ENCODE data around the gene TTYH2. TPM values are rescaled to one million over a fixed set of nuclear protein-coding genes. Genes with fewer than 3 reads are reported as not detected.

TTYH2 gene
- total RNA-seq, 1 experiment from 2014 or later = 1.5 TPM

DNA sequence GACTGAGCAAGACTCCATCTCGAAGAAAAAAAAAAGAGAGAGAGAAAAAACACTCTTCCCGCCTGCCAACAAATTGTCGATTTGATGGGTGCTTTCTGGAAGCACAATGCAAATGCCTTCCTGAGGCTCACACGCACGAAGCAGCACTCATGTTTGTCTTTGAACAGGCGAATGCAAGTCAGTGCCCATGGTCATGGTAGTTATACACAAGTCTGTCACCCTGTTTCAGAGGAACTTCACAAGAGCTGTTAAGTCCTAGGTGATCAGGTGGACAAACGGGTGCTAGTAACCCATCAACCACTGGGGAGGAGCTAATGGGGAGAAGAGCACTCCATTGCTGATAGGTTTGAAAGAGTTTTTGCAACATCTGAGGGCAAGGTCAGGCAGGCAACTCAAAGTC is 54.2 kb downstream of the TTYH2 start:
- POLR2A ChIA-PET (ENCODE audit: unreplicated experiment) = no interaction called here
- BruUV-seq (replicated peaks) = no TSS peak

DNA sequence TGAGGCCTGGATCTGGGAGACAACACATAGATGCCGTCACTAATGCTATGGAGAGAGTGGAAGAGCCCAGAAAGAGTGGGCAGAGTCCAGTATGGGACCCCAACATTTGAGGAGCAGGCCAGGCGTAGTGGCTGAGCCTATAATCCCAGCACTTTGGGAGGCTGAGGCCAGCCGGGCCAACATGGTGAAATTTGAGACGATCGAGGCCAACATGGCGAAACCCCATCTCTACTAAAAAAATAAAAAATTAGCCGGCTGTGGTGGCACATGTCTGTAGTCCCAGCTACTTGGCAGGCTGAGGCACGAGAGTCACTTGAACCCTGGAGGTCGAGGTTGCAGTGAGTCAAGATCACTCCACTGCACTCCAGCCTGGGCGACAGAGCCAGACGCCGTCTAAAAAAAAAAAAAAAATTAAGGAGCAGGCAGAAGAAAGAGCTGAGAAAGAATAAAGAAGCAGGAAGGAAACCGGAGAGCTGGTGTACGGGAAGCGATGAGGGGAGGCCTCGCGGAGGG is 54.7 kb downstream of the TTYH2 start:
- ChIA-PET CTCF (interaction anchor here (0.6 kb wide), 1 partner anchor 855 kb away, joined by 3 read pairs; no protein-coding TSS in a partner anchor), POLR2A (ENCODE audit: unreplicated experiment) (interaction anchor here (0.7 kb wide), 1 partner anchor 59 kb away, joined by 3 read pairs; no protein-coding TSS in a partner anchor)
- intact Hi-C loops (cut with micrococcal nuclease; ENCODE audit: unreplicated experiment) = no loop called here
- H3K4me3 ChIP-seq = no peak overlapping the region
- no peaks in the 10 kb centered on the region for H3K79me2 ChIP-seq (ENCODE audit: low read depth)
- no TSS peak for BruUV-seq (replicated peaks)
- H3K36me3 ChIP-seq (ENCODE audit: low read depth) = no peaks in the 10 kb centered on the region
- no peak overlapping the region for H2AFZ ChIP-seq
- 0 out of 2 replicates have a peak, but pooled peaks cover 4% of the 10 kb centered on the region for H4K20me1 ChIP-seq (ENCODE audit: insufficient read depth)
- peaks cover 89% of the 10 kb centered on the region for H3K27me3 ChIP-seq (ENCODE audit: insufficient read depth, low read depth)
- no peaks in the 10 kb centered on the region for H3K4me1 ChIP-seq (replicated peaks; ENCODE audit: insufficient read depth)
- H3K27ac ChIP-seq = no peak overlapping the region
- TF ChIP-seq EZH2 (IDR thresholded peaks at IDR 0.05; ENCODE audit: low read depth) = no peak
- TF ChIP-seq, protein P1, sequence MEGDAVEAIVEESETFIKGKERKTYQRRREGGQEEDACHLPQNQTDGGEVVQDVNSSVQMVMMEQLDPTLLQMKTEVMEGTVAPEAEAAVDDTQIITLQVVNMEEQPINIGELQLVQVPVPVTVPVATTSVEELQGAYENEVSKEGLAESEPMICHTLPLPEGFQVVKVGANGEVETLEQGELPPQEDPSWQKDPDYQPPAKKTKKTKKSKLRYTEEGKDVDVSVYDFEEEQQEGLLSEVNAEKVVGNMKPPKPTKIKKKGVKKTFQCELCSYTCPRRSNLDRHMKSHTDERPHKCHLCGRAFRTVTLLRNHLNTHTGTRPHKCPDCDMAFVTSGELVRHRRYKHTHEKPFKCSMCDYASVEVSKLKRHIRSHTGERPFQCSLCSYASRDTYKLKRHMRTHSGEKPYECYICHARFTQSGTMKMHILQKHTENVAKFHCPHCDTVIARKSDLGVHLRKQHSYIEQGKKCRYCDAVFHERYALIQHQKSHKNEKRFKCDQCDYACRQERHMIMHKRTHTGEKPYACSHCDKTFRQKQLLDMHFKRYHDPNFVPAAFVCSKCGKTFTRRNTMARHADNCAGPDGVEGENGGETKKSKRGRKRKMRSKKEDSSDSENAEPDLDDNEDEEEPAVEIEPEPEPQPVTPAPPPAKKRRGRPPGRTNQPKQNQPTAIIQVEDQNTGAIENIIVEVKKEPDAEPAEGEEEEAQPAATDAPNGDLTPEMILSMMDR (conservative IDR thresholded peaks at IDR 0.05) = no peak
- H3K9me2 ChIP-seq (ENCODE audit: insufficient read depth) = no peaks in the 10 kb centered on the region
- H3K4me2 ChIP-seq = no peak overlapping the region
- DNase-seq = no peak
- no peaks in the 10 kb centered on the region for H3F3A ChIP-seq (ENCODE audit: insufficient read depth, low read depth)
- no peaks in the 10 kb centered on the region; the same call in 1 of the 2 replicates for H3K9me3 ChIP-seq (ENCODE audit: insufficient read depth, low read depth)

More for the DNA sequence above, 54.2 kb downstream of the TTYH2 start:
- no peak overlapping the region for H3K4me3 ChIP-seq
- H3K27me3 ChIP-seq (ENCODE audit: insufficient read depth, low read depth) = peaks cover 89% of the 10 kb centered on the region
- DNase-seq = no peak
- H3K4me1 ChIP-seq (replicated peaks; ENCODE audit: insufficient read depth) = no peaks in the 10 kb centered on the region
- no peaks in the 10 kb centered on the region for H3F3A ChIP-seq (ENCODE audit: insufficient read depth, low read depth)
- H3K9me3 ChIP-seq (ENCODE audit: insufficient read depth, low read depth) = no peaks in the 10 kb centered on the region; the same call in 1 of the 2 replicates
- TF ChIP-seq, protein P1 (conservative IDR thresholded peaks at IDR 0.05) = no peak
- no peak for TF ChIP-seq EZH2 (IDR thresholded peaks at IDR 0.05; ENCODE audit: low read depth)
- H3K4me2 ChIP-seq = no peak overlapping the region
- H3K27ac ChIP-seq = no peak overlapping the region
- H3K79me2 ChIP-seq (ENCODE audit: low read depth) = no peaks in the 10 kb centered on the region
- 0 out of 2 replicates have a peak, but pooled peaks cover 4% of the 10 kb centered on the region for H4K20me1 ChIP-seq (ENCODE audit: insufficient read depth)
- CTCF ChIA-PET = no interaction called here
- H2AFZ ChIP-seq = no peak overlapping the region
- no peaks in the 10 kb centered on the region for H3K36me3 ChIP-seq (ENCODE audit: low read depth)
- intact Hi-C loops (cut with micrococcal nuclease; ENCODE audit: unreplicated experiment) = no loop called here
- no peaks in the 10 kb centered on the region for H3K9me2 ChIP-seq (ENCODE audit: insufficient read depth)

DNA sequence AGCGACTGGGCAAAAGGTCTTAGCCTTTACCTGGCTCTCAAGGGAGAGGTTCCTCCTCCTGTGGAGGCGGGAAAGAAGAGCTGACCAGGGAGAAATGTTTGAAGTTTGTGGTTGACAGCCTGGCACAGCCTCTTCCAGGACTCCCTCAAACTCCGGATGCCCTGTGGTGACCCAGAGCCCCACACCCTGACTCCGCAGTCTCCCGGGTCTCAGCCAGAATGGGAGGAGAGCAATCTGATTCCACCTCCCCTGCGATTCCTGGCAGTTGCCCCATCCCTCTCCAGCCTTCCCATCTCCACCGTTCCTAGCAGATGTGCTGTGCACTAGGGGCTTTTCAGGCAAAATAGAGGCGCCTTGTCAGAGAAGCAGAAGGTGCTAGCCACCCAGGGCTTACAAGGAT is 55.2 kb downstream of the TTYH2 start:
- Histone ChIP-seq H2AFZ (no peak overlapping the region), H3K36me3 (ENCODE audit: low read depth) (no peaks in the 10 kb centered on the region), H3K79me2 (ENCODE audit: low read depth) (no peaks in the 10 kb centered on the region), H3K27ac (no peak overlapping the region), H4K20me1 (ENCODE audit: insufficient read depth) (0 out of 2 replicates have a peak, but pooled peaks cover 4% of the 10 kb centered on the region), H3F3A (ENCODE audit: insufficient read depth, low read depth) (no peaks in the 10 kb centered on the region), H3K4me2 (no peak overlapping the region), H3K9me3 (ENCODE audit: insufficient read depth, low read depth) (no peaks in the 10 kb centered on the region; the same call in 1 of the 2 replicates), H3K27me3 (ENCODE audit: insufficient read depth, low read depth) (peaks cover 91% of the 10 kb centered on the region), H3K4me1 (replicated peaks; ENCODE audit: insufficient read depth) (no peaks in the 10 kb centered on the region), H3K4me3 (no peak overlapping the region), H3K9me2 (ENCODE audit: insufficient read depth) (no peaks in the 10 kb centered on the region)
- ChIA-PET CTCF (interaction anchor here (0.6 kb wide), 1 partner anchor 854 kb away, joined by 3 read pairs; no protein-coding TSS in a partner anchor), POLR2A (ENCODE audit: unreplicated experiment) (interaction anchor here (0.7 kb wide), 1 partner anchor 60 kb away, joined by 3 read pairs; no protein-coding TSS in a partner anchor)
- intact Hi-C loops (cut with micrococcal nuclease; ENCODE audit: unreplicated experiment) = no loop called here
- BruUV-seq (replicated peaks) = no TSS peak
- TF ChIP-seq EZH2 (IDR thresholded peaks at IDR 0.05; ENCODE audit: low read depth) = no peak
- TF ChIP-seq, protein P1 (conservative IDR thresholded peaks at IDR 0.05) = no peak
- peak in 1 of 2 experiments; percentile 10 for DNase-seq
